K562 (cell line): ENCODE data around the gene ZNF33A.

Experiments used
- ATF6 ChIP-seq: sonication (generic); formaldehyde crosslinking; IDR thresholded peaks from 2 replicates; pipeline ENCODE4 v1.4.0; 2020; ENCODE audit warnings: mild to moderate bottlenecking, missing genetic modification reagents
- CTCF ChIP-seq, 3 experiments: IDR thresholded peaks in 2 of 3; conservative IDR thresholded peaks in 1 of 3; 2 replicates each; pipeline ENCODE4 v1.5.1; 2011 to 2012; ENCODE audit warnings: low read length in 3 of 3, mild to moderate bottlenecking in 3 of 3, control low read depth in 2 of 3, improper control_type of control experiment in 1 of 3, inconsistent platforms in 1 of 3, low read depth in 1 of 3, mixed read lengths in 1 of 3, moderate library complexity in 1 of 3; ENCODE audit not compliant: insufficient read depth in 2 of 3
- E2F5 ChIP-seq: sonication (generic); formaldehyde crosslinking; IDR thresholded peaks from 2 replicates; pipeline ENCODE4 v1.8.0; 2022; ENCODE audit warnings: mild to moderate bottlenecking, missing genetic modification reagents
- ELF4 ChIP-seq: fragments of 450-650 bp; formaldehyde crosslinking; IDR thresholded peaks from 2 replicates; pipeline ENCODE4 v1.4.0; 2022; ENCODE audit warnings: missing genetic modification characterization
- EZH2 ChIP-seq: IDR thresholded peaks from 2 replicates; pipeline ENCODE4 v1.6.1; 2012; ENCODE audit warnings: low read depth, mild to moderate bottlenecking, inconsistent platforms, low read length, borderline replicate concordance
- KDM4B ChIP-seq, 2 experiments: fragments of 450-650 bp in 1 of 2; sonication (generic) in 1 of 2; IDR thresholded peaks; 2 replicates each; pipeline ENCODE4 v1.6.1; 2016 to 2017; ENCODE audit warnings: borderline replicate concordance in 2 of 2, antibody characterized with exemption in 1 of 2, low read depth in 1 of 2, mild to moderate bottlenecking in 1 of 2
- PATZ1 ChIP-seq: fragments of 250-450 bp; sonication (Bioruptor Pico); IDR thresholded peaks from 2 replicates; pipeline ENCODE4 v1.5.0; 2020; ENCODE audit warnings: mild to moderate bottlenecking, borderline replicate concordance
- RAD21 ChIP-seq, 2 experiments: fragments of 250-450 bp in 1 of 2; fragments of 450-650 bp in 1 of 2; sonication (Bioruptor Pico) in 1 of 2; formaldehyde crosslinking in 1 of 2; IDR thresholded peaks in 1 of 2; conservative IDR thresholded peaks in 1 of 2; 2 replicates each; pipeline versions ENCODE4 v1.4.0 to v1.8.0; 2020 to 2022; ENCODE audit warnings: mild to moderate bottlenecking in 2 of 2, moderate library complexity in 1 of 2
- ZBTB49 ChIP-seq: sonication (generic); formaldehyde crosslinking; IDR thresholded peaks from 2 replicates; pipeline ENCODE4 v1.8.0; 2022; ENCODE audit warnings: missing genetic modification reagents, mild to moderate bottlenecking, borderline replicate concordance
- ZKSCAN3 ChIP-seq: fragments of 250-450 bp; sonication (Bioruptor Pico); IDR thresholded peaks from 2 replicates; pipeline ENCODE4 v1.4.0; 2020
- ZNF41 ChIP-seq: fragments of 250-450 bp; sonication (Bioruptor Pico); conservative IDR thresholded peaks from 2 replicates; pipeline ENCODE4 v1.4.0; 2020; ENCODE audit warnings: mild to moderate bottlenecking

GRCh38 chr10:38070501-38070900, 60.0 kb downstream of the ZNF33A start:
- TF ChIP-seq CTCF (IDR thresholded peaks at IDR 0.05 in 2 of 3, conservative IDR thresholded peaks at IDR 0.05 in 1 of 3; ENCODE audit: insufficient read depth in 2 of 3, low read depth in 1 of 3, low read length in 3 of 3) (no peak), RAD21 (CRISPR knock-in tag; conservative IDR thresholded peaks at IDR 0.05 in 1 of 2, IDR thresholded peaks at IDR 0.05 in 1 of 2) (no peak), KDM4B (IDR thresholded peaks at IDR 0.05; ENCODE audit: borderline replicate concordance in 2 of 2, low read depth in 1 of 2) (no peak), E2F5 (no peak), ZBTB49 (CRISPR knock-in tag) (no peak), ZKSCAN3 (CRISPR knock-in tag) (no peak), ELF4 (CRISPR knock-in tag) (no peak), ZNF41 (CRISPR knock-in tag) (no peak), ATF6 (CRISPR knock-in tag) (no peak), EZH2 (no peak), PATZ1 (no peak)
